Raji (cell line): ENCODE data around the gene THY1.

Experiments used
- POLR2A ChIP-seq: IDR thresholded peaks from 2 replicates; pipeline ENCODE4 v1.6.1; 2011; ENCODE audit warnings: low read depth, low read length, control low read depth; ENCODE audit not compliant: insufficient read depth

The THY1 gene

DNA sequence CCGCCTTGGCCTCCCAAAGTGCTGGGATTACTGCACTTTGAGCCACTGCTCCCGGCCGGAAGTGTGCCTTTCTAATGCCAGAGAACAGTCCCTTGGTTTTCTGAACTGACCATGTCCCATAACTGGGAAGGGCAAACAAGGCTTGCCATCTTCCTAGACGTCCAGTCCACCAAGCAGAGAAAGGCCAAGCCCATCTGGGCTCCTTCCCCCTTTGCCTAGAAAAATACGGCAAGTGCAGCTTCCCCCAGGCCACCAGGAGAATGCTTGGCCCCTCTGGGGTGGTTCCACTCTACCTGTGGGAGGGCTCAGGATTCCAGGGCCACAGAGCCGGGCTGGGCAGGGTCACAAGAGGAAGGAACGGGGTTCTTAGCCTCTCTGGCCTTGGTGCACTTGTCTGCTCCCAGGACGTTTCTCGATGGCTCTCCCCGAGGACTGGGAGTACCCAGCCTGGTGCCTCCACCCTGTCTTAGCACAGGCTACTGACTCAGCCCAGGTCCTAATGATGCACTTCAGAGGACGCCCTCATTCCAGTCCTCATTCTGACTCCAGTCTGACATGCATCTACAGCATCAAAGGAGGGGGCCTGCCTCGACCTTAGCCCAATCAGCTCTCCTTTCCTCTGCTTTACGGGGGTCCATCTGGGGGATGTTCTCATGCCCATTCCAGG is 42.7 kb downstream of the THY1 start:
- TF ChIP-seq POLR2A = no peak

- no peak for TF ChIP-seq POLR2A
Observed at GRCh38 chr11:119378851-119379465, 44.0 kb downstream of the THY1 start.

DNA sequence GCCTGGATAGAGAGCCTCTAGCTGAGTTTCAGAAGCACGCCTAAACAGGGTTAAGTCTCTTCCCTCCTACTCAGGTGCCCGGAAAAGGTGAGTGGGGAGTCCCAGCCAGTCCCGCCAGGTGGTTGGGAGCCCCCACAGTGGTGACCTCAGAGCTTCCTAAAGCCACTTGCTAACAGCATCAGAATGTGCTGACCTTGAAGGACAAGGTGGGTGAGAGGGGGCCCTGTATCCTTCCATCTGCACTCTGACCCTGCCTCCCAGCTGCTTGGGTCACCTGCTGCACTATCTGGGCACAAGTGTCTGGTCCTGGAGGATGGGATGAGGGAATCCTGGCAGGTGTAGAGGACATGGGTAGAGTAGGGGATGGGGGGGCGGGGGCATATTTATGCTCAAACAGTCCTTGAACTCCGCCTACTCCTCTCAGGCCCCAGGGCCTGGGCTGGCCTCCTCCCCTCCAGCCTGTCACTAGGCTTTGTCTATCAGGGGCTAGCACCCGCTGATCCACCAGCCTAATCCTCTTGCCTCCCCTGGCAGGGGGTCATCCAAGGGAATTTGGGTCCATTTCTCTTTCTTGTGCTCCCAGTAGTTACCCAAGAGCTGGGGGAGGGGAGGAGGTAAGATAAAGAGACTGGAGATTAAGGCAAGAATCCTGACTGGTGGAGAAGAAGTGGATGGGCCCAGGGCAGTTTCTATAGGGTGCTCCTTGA is 44.9 kb downstream of the THY1 start:
- TF ChIP-seq POLR2A = no peak

DNA sequence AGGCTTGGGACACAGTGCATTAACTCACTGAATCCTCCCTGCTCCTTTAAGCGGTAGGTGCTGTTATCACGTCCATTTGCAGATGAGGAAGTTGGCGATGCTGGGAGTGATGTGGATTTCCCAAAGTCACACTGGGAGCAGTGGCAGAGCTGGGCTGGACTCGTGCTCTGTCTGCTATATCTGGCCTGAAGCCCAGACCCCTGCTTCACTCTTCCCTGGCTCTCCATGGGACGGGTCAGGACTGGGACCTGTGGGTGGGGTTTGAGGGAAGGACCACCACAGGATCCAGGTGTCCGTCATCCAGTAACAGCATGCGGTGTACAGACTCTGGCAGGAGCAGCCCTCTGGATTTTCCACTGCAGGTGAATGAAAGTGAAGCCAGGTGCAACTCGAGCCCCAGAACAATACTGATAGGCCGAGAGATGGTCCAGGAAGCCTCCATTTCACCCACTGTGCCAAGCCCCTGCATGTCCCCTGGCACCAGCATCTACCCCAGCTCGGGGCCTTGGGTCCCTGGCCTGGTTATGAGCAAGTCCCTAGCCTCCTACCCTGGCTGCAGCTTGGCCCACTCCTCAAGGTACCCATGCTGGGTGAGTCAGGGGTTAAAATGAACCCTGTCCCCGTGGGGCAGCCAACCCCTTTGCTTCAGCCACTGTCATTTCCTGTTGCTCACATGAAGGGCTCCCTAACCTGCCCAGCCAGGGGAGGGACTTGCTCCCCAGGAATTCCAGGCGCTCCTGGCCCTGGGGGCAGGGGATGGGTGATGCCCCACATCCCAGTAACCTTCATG is 45.7 kb downstream of the THY1 start:
- TF ChIP-seq POLR2A = no peak

GRCh38 chr11:119376197-119376847 is 46.6 kb downstream of the THY1 start:
- no peak for TF ChIP-seq POLR2A

GRCh38 chr11:119375337-119376196 is 47.4 kb downstream of the THY1 start:
- no peak for TF ChIP-seq POLR2A

GRCh38 chr11:119374632-119375336 is 48.2 kb downstream of the THY1 start:
- TF ChIP-seq POLR2A = no peak

- TF ChIP-seq POLR2A = no peak
Observed at GRCh38 chr11:119373921-119374631, 48.9 kb downstream of the THY1 start.

DNA sequence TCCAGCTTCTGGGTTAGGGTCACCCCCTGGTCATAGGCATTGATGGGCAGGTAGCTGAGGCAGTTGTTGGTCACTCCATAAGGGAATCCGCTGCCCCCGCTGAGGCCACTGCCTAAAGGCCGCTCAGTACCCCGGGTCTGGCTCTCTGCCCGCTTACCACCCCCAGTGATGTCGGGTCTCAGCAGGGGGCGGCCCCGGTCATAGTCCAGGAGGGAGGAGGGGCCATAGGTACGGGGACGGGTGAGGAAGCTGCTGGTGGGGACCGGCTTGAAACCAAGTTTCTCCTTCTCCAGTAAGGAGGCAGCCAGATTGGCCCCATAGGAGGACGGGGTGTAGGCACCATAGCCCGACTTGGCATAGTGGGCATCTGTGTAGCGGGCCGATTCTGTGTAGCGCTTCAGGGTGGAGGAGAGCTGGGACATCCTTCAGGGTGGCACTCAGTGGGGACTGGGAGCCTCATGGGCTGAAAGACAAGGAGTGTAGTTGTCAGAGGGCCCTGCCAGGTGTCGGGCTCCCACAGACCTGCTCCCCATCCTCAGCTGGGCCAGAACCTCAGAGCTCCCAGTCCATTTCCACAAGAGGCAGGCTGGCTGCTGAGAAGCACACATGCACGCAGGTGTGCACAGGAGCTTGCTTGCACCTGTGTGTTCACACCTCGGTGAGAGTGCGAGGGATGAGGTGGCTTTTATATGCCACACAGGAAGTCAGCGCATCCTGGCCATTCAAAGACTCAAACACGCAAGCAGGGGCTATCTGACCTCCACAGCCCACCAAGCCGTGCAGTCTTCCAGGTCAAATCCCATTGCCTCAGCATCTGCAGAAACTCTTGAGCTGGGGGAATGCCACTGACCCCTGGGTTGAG is 49.7 kb downstream of the THY1 start:
- no peak for TF ChIP-seq POLR2A

- TF ChIP-seq POLR2A = no peak
Observed at GRCh38 chr11:119372260-119373058, 50.5 kb downstream of the THY1 start.

DNA sequence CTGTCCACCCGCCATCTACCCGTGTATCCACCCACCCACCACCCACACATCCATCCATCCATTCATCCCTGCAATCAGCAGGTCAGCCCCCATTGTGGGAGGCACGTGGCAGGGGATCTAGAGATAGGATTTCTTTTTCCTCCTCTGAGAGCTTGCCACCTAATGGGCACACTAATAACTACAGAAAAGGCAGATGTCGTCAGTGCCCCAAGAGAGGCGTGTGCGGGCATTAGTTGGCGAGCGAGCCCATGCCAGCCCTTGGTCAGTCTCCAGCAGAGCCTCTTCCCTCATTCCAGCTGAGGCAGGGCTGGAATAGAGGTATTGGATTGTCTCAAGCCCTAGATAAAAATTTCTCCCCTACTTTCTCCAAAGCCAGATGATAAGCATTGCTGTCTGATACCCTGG is 51.2 kb downstream of the THY1 start:
- no peak for TF ChIP-seq POLR2A
